A549 (cell line): ENCODE measurements around the gene KCNH6.

ENCODE experiments used
- CEBPB ChIP-seq, 2 experiments: fragments of >200 bp in 1 of 2; sonication (Bioruptor Twin) in 1 of 2; formaldehyde crosslinking in 1 of 2; IDR thresholded peaks; 2 replicates each; pipeline ENCODE4 v1.6.1; 2012 to 2016
- ESRRA ChIP-seq: fragments of 150-350 bp; IDR thresholded peaks from 2 replicates; pipeline ENCODE4 v1.6.1; 2014; ENCODE audit warnings: mild to moderate bottlenecking, low read length, borderline replicate concordance
- HOXA7 ChIP-seq: fragments of 250-450 bp; sonication (Bioruptor Pico); IDR thresholded peaks from 2 replicates; pipeline ENCODE4 v1.5.0; 2020; ENCODE audit warnings: mild to moderate bottlenecking, moderate library complexity
- JUN ChIP-seq, 2 experiments: fragments of >200 bp; sonication (Bioruptor Twin); formaldehyde crosslinking; IDR thresholded peaks; 2 replicates in 1 of 2; 3 replicates in 1 of 2; pipeline ENCODE4 v1.6.1; 2016 to 2017
- NR3C1 ChIP-seq: fragments of >200 bp; sonication (Bioruptor Twin); formaldehyde crosslinking; IDR thresholded peaks from 3 replicates; pipeline ENCODE4 v1.6.1; 2017
- RFX5 ChIP-seq: fragments of 450-650 bp; IDR thresholded peaks from 2 replicates; pipeline ENCODE4 v1.7.1; 2014; ENCODE audit warnings: antibody characterized with exemption, mild to moderate bottlenecking, moderate library complexity
- ZNF302 ChIP-seq: fragments of 250-450 bp; sonication (Bioruptor Pico); IDR thresholded peaks from 2 replicates; pipeline ENCODE4 v1.9.0; 2021; ENCODE audit warnings: inconsistent platforms, mild to moderate bottlenecking, moderate library complexity
- TF ChIP-seq, protein P1 (sequence below): fragments of 250-450 bp; sonication (Bioruptor Pico); IDR thresholded peaks from 2 replicates; pipeline ENCODE4 v1.5.0; 2020; ENCODE audit warnings: low read depth, mild to moderate bottlenecking, moderate library complexity
- TF ChIP-seq, protein P2 (sequence below): fragments of >200 bp; sonication (Bioruptor Twin); formaldehyde crosslinking; IDR thresholded peaks from 3 replicates; pipeline ENCODE4 v1.5.1; 2016

DNA sequence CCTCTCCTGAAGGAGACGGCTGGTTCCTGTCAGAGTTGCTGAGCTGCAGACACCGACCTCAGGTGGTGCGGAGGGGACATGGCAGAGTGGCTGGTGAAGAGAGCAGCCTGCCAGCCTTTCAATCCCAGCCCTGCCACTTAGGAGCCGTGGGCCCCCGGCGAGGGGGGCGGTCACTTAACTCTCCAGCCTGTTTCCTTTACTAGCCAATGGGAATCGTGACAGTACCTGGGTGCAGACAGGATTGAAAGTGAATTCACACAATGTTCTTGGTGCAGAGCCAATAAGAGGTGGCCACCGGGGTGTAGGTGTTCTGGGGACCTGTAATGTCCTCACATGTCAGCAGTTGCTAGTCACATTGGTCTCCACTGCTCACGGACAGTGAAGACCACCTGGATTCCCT is 32.8 kb upstream of the KCNH6 start:
- TF ChIP-seq, protein P1, sequence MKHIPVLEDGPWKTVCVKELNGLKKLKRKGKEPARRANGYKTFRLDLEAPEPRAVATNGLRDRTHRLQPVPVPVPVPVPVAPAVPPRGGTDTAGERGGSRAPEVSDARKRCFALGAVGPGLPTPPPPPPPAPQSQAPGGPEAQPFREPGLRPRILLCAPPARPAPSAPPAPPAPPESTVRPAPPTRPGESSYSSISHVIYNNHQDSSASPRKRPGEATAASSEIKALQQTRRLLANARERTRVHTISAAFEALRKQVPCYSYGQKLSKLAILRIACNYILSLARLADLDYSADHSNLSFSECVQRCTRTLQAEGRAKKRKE (CRISPR knock-in tag): no peak
- TF ChIP-seq JUN (IDR thresholded peaks at IDR 0.05) (no peak), NR3C1 (no peak), RFX5 (no peak), ZNF302 (CRISPR knock-in tag) (no peak), HOXA7 (CRISPR knock-in tag) (no peak), CEBPB (IDR thresholded peaks at IDR 0.05) (no peak), ESRRA (no peak)
- TF ChIP-seq, protein P2, sequence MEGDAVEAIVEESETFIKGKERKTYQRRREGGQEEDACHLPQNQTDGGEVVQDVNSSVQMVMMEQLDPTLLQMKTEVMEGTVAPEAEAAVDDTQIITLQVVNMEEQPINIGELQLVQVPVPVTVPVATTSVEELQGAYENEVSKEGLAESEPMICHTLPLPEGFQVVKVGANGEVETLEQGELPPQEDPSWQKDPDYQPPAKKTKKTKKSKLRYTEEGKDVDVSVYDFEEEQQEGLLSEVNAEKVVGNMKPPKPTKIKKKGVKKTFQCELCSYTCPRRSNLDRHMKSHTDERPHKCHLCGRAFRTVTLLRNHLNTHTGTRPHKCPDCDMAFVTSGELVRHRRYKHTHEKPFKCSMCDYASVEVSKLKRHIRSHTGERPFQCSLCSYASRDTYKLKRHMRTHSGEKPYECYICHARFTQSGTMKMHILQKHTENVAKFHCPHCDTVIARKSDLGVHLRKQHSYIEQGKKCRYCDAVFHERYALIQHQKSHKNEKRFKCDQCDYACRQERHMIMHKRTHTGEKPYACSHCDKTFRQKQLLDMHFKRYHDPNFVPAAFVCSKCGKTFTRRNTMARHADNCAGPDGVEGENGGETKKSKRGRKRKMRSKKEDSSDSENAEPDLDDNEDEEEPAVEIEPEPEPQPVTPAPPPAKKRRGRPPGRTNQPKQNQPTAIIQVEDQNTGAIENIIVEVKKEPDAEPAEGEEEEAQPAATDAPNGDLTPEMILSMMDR: no peak
